ENCODE data around the gene CDK5. TPM values are rescaled to one million over a fixed set of nuclear protein-coding genes. Genes with fewer than 3 reads are reported as not detected.

Gene CDK5
- total and polyA plus RNA-seq, 9 of the 15 experiments (the other 6 are each of a cell fraction or from before 2014, with no cell fraction given), result 3.2 to 38.0 (median 27.5) TPM

DNA sequence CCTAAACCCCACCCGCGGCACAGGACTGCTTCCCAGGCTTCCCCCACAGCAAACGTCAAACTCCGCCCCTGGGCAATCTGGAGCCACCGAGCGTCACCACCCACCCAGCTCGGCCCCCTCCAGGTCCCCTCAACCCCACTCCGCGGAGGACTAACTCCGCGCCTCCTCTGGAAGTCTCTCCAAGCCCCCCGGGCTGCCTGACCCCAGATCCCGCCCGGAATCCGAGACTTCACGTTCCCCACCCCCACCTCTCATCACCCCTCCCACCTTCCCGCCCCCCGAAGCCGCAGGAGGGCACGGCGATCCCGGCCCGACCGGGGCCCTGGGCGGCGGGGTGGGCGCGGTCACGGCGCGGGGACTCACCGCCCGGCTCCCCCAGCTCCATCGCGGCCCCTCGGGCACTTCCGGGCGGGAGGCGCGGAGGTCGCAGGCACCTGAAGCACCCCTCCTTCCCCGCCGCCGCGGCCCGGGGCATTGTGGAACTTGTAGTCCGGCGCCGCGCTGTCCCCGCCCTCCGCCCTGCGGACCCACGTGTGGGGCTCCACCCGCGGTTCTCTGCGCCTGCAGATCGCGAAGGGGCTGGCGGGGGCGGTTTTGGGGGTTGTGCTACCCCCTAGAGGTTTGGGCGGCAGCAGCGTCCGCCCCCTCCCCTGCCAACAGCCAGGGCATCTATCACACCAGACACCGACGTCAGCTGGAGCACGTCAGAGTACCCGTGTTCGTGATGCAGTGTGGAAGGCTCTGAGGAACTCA, 25.6 kb upstream of the CDK5 start, which contains the start of gene TMUB1 (continued):
- no peak for TF ChIP-seq NR2C1 (IDR thresholded peaks at IDR 0.05)
- peak; percentile 48; the same call in 1 of the 2 replicates for TF ChIP-seq NR2C1 (tag; IDR thresholded peaks at IDR 0.05)
- peak; percentile 90 for TF ChIP-seq ZNF143 (CRISPR knock-in tag; IDR thresholded peaks at IDR 0.05)
- peak in 2 of 3 experiments; percentile 56 to 67 for TF ChIP-seq YY1 (IDR thresholded peaks at IDR 0.05; ENCODE audit: borderline replicate concordance in 1 of 3, control insufficient read depth in 1 of 3, extremely low read depth in 1 of 3, insufficient read depth in 3 of 3, insufficient read length in 1 of 3, insufficient replicate concordance in 2 of 3, low read depth in 1 of 3, low read length in 2 of 3)
- TF ChIP-seq, protein P1, sequence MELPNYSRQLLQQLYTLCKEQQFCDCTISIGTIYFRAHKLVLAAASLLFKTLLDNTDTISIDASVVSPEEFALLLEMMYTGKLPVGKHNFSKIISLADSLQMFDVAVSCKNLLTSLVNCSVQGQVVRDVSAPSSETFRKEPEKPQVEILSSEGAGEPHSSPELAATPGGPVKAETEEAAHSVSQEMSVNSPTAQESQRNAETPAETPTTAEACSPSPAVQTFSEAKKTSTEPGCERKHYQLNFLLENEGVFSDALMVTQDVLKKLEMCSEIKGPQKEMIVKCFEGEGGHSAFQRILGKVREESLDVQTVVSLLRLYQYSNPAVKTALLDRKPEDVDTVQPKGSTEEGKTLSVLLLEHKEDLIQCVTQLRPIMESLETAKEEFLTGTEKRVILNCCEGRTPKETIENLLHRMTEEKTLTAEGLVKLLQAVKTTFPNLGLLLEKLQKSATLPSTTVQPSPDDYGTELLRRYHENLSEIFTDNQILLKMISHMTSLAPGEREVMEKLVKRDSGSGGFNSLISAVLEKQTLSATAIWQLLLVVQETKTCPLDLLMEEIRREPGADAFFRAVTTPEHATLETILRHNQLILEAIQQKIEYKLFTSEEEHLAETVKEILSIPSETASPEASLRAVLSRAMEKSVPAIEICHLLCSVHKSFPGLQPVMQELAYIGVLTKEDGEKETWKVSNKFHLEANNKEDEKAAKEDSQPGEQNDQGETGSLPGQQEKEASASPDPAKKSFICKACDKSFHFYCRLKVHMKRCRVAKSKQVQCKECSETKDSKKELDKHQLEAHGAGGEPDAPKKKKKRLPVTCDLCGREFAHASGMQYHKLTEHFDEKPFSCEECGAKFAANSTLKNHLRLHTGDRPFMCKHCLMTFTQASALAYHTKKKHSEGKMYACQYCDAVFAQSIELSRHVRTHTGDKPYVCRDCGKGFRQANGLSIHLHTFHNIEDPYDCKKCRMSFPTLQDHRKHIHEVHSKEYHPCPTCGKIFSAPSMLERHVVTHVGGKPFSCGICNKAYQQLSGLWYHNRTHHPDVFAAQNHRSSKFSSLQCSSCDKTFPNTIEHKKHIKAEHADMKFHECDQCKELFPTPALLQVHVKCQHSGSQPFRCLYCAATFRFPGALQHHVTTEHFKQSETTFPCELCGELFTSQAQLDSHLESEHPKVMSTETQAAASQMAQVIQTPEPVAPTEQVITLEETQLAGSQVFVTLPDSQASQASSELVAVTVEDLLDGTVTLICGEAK (IDR thresholded peaks at IDR 0.05), result peak; percentile 75
- TF ChIP-seq, protein P1 (CRISPR knock-in tag; IDR thresholded peaks at IDR 0.05), result no peak
- TF ChIP-seq, protein P2, sequence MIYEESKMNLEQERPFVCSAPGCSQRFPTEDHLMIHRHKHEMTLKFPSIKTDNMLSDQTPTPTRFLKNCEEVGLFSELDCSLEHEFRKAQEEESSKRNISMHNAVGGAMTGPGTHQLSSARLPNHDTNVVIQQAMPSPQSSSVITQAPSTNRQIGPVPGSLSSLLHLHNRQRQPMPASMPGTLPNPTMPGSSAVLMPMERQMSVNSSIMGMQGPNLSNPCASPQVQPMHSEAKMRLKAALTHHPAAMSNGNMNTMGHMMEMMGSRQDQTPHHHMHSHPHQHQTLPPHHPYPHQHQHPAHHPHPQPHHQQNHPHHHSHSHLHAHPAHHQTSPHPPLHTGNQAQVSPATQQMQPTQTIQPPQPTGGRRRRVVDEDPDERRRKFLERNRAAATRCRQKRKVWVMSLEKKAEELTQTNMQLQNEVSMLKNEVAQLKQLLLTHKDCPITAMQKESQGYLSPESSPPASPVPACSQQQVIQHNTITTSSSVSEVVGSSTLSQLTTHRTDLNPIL (CRISPR knock-in tag; IDR thresholded peaks at IDR 0.05), result no peak
- peak; percentile 80 for TF ChIP-seq POLR2G (IDR thresholded peaks at IDR 0.05; ENCODE audit: low read depth, low read length)
- peak; percentile 61 for TF ChIP-seq RBFOX2 (IDR thresholded peaks at IDR 0.05; ENCODE audit: low read depth, low read length)
- peak; percentile 90; the same call in 1 of the 2 replicates for TF ChIP-seq KDM2B (CRISPR knock-in tag; IDR thresholded peaks at IDR 0.05)
- 0 out of 2 replicates have a peak, but pooled peaks have one; percentile 12 for TF ChIP-seq ETV1 (tag; conservative IDR thresholded peaks at IDR 0.05; ENCODE audit: low read depth)
- peak; percentile 41 for TF ChIP-seq TAF1 (IDR thresholded peaks at IDR 0.05; ENCODE audit: control insufficient read depth, extremely low read depth, insufficient read depth, low read length, severe bottlenecking)
- TF ChIP-seq MCM7 (IDR thresholded peaks at IDR 0.05), result no peak
- TF ChIP-seq, protein P3, sequence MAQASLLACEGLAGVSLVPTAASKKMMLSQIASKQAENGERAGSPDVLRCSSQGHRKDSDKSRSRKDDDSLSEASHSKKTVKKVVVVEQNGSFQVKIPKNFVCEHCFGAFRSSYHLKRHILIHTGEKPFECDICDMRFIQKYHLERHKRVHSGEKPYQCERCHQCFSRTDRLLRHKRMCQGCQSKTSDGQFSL (CRISPR knock-in tag; IDR thresholded peaks at IDR 0.05), result peak; percentile 62; the same call in 1 of the 2 replicates
- TF ChIP-seq, protein P3 (tag; IDR thresholded peaks at IDR 0.05), result peak in 1 of 2 experiments; percentile 70; a peak in 1 of 4 replicates

Data from K562 (cell line).